Measurements from ENCODE around the gene SMAD6. TPM values are rescaled to one million over a fixed set of nuclear protein-coding genes. Genes with fewer than 3 reads are reported as not detected.

SMAD6 gene
- total and polyA plus RNA-seq, 2 of the 4 experiments (the other 2 are of a cell fraction): 4.8 to 8.5 TPM

DNA sequence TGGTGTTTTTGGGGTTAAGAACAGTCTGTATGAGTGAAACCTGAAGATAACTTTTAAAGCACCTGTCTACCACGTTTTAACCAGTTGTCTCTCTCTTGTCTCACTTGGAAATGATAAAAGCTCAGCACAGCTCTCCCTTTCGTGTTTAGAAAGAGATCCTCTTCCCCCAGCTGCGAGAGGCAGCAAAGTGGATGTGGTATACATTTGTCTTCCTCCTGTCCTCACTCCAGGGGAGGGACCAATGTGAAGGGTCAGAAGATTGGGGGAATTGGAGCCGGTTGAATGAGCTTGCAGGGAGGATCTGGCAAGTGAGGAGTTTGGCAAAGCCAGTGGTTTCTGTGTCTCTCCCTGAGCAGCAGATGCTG, 14.6 kb downstream of the SMAD6 start:
- no peak for TF ChIP-seq NFE2L2 (IDR thresholded peaks at IDR 0.05; ENCODE audit: low read depth, low read length)
- no peak for TF ChIP-seq CHD1 (IDR thresholded peaks at IDR 0.05; ENCODE audit: low read depth, low read length)
- no peak for TF ChIP-seq RCOR1 (IDR thresholded peaks at IDR 0.05; ENCODE audit: insufficient replicate concordance, low read length)
- no peak for TF ChIP-seq RAD21 (IDR thresholded peaks at IDR 0.05; ENCODE audit: low read length)
- TF ChIP-seq MAFK (IDR thresholded peaks at IDR 0.05; ENCODE audit: low read depth, low read length): no peak
- TF ChIP-seq RFX5 (IDR thresholded peaks at IDR 0.05; ENCODE audit: low read depth, low read length): no peak
- TF ChIP-seq, protein P1, sequence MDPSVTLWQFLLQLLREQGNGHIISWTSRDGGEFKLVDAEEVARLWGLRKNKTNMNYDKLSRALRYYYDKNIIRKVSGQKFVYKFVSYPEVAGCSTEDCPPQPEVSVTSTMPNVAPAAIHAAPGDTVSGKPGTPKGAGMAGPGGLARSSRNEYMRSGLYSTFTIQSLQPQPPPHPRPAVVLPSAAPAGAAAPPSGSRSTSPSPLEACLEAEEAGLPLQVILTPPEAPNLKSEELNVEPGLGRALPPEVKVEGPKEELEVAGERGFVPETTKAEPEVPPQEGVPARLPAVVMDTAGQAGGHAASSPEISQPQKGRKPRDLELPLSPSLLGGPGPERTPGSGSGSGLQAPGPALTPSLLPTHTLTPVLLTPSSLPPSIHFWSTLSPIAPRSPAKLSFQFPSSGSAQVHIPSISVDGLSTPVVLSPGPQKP (IDR thresholded peaks at IDR 0.05; ENCODE audit: borderline replicate concordance, low read depth, low read length): no peak
- no peak for TF ChIP-seq POLR2A (IDR thresholded peaks at IDR 0.05; ENCODE audit: low read depth, low read length)
- TF ChIP-seq SMC3 (IDR thresholded peaks at IDR 0.05; ENCODE audit: low read depth, low read length): no peak
- TF ChIP-seq CEBPB (IDR thresholded peaks at IDR 0.05; ENCODE audit: low read depth, low read length): no peak
- TF ChIP-seq, protein P2, sequence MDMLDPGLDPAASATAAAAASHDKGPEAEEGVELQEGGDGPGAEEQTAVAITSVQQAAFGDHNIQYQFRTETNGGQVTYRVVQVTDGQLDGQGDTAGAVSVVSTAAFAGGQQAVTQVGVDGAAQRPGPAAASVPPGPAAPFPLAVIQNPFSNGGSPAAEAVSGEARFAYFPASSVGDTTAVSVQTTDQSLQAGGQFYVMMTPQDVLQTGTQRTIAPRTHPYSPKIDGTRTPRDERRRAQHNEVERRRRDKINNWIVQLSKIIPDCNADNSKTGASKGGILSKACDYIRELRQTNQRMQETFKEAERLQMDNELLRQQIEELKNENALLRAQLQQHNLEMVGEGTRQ (IDR thresholded peaks at IDR 0.05; ENCODE audit: low read depth, low read length): no peak
- no peak for TF ChIP-seq FOS (IDR thresholded peaks at IDR 0.05; ENCODE audit: low read depth, low read length)
- CTCF ChIA-PET: no interaction called here
- Histone ChIP-seq H4K5ac (ENCODE audit: low read depth, low read length) (no peak overlapping the region), H3K4ac (ENCODE audit: low read depth, low read length) (no peak overlapping the region), H4K20me1 (ENCODE audit: insufficient read depth, low read length) (peaks cover 27% of the 10 kb centered on the region), H2AFZ (replicated peaks; ENCODE audit: low read length, poor library complexity) (no peak overlapping the region), H4K91ac (ENCODE audit: insufficient read depth, low read depth, low read length) (no peak overlapping the region), H3K56ac (ENCODE audit: extremely low read depth, insufficient read depth, low read length) (no peak overlapping the region), H3K9ac (ENCODE audit: low read depth, low read length) (no peak overlapping the region), H2BK120ac (ENCODE audit: low read depth, low read length) (no peak overlapping the region), H3K4me3 (ENCODE audit: insufficient read depth, low read depth, low read length) (no peak overlapping the region), H2AK9ac (replicated peaks; ENCODE audit: low read depth, low read length, poor library complexity) (no peak overlapping the region), H3K9me3 (ENCODE audit: control insufficient read depth, insufficient read depth, low read length) (no peaks in the 10 kb centered on the region), H3K27me3 (ENCODE audit: control insufficient read depth, insufficient read depth, low read length) (no peaks in the 10 kb centered on the region), H2AK5ac (ENCODE audit: low read depth, low read length) (no peak overlapping the region), H3K36me3 (ENCODE audit: control insufficient read depth, insufficient read depth, low read length) (peaks cover 50% of the 10 kb centered on the region), H3K79me1 (ENCODE audit: low read depth in 1 of 2, low read length in 2 of 2) (peaks cover 34 to 86% of the 10 kb centered on the region in 2 experiments), H3K4me1 (ENCODE audit: control insufficient read depth, insufficient read depth, low read length) (peaks cover 25% of the 10 kb centered on the region), H2BK15ac (ENCODE audit: low read depth, low read length) (no peak overlapping the region), H3K4me2 (ENCODE audit: low read depth, low read length) (no peak overlapping the region), H3K18ac (ENCODE audit: low read depth, low read length) (no peak overlapping the region), H3K23ac (ENCODE audit: low read depth, low read length) (no peak overlapping the region), H2BK5ac (ENCODE audit: low read depth, low read length, poor library complexity, severe bottlenecking) (no peak overlapping the region), H2BK20ac (ENCODE audit: low read depth, low read length) (no peak overlapping the region), H3K9me1 (ENCODE audit: insufficient read depth, low read length) (peaks cover 58% of the 10 kb centered on the region), H4K8ac (ENCODE audit: low read depth in 2 of 2, low read length in 2 of 2) (no peak overlapping the region), H3K14ac (replicated peaks; ENCODE audit: low read depth, low read length) (no peak overlapping the region), H3K27ac (ENCODE audit: insufficient read depth, low read length) (no peak overlapping the region)
- BruUV-seq (replicated peaks): no TSS peak
- dilution Hi-C loops (cut with HindIII; ENCODE audit: low sequenced_read_pairs, unreplicated experiment) (no loop called here), intact Hi-C loops (cut with micrococcal nuclease) (no loop called here), in situ Hi-C loops (cut with MboI; ENCODE audit: low sequenced_read_pairs) (loop anchor here (25.0 kb wide), 1 partner anchor 121 kb away; no protein-coding TSS in a partner anchor)
- DNase-seq: no peak
- POLR2A ChIA-PET (ENCODE audit: unreplicated experiment): no interaction called here
- WGBS, 2 experiments (ENCODE audit: extremely low coverage in 2 of 2, insufficient read length in 1 of 2): 67% methylated on average over 1 of the region's 4 CpGs; no CpG with 5 or more reads in 1 of the 2 experiments
- no peak for ATAC-seq (ENCODE audit: low read depth)

Data from IMR-90 (cell line).